ENCODE data around the gene HDLBP.
"Not testable (repeated sequence)": the region's sequence is repeated elsewhere in the genome, so short reads cannot be mapped to it uniquely, and the experiment has no call there.

DNA sequence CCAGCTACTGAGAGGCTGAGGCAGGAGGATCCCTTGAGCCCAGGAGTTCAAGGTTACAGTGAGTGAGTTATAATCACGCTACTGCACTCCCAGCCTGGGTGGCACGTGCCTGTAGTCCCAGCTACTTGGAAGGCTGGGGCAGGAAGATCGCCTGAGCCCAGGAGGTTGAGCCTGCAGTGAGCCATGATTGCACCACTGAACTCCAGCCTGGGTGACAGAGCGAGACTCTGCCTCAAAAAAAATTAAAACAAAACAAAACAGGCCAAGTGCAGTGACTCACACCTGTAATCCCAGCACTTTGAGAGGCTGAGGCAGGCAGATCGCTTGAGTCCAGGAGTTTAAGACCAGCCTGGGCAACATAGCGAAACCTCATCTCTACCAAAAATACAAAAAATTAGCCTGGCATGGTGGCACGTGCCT is 22.1 kb downstream of the HDLBP start:
- TF ChIP-seq, protein P1, sequence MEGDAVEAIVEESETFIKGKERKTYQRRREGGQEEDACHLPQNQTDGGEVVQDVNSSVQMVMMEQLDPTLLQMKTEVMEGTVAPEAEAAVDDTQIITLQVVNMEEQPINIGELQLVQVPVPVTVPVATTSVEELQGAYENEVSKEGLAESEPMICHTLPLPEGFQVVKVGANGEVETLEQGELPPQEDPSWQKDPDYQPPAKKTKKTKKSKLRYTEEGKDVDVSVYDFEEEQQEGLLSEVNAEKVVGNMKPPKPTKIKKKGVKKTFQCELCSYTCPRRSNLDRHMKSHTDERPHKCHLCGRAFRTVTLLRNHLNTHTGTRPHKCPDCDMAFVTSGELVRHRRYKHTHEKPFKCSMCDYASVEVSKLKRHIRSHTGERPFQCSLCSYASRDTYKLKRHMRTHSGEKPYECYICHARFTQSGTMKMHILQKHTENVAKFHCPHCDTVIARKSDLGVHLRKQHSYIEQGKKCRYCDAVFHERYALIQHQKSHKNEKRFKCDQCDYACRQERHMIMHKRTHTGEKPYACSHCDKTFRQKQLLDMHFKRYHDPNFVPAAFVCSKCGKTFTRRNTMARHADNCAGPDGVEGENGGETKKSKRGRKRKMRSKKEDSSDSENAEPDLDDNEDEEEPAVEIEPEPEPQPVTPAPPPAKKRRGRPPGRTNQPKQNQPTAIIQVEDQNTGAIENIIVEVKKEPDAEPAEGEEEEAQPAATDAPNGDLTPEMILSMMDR (IDR thresholded peaks at IDR 0.05 in 4 of 5, conservative IDR thresholded peaks at IDR 0.05 in 1 of 5), result not testable (repeated sequence)
- not testable (repeated sequence) for TF ChIP-seq POLR2A (IDR thresholded peaks at IDR 0.05)

Measured in gastrocnemius medialis (tissue), 4 donors.